HCT116 (cell line): ENCODE results near the gene TEKT3. TPM values are rescaled to one million over a fixed set of nuclear protein-coding genes. Genes with fewer than 3 reads are reported as not detected.
A peak's percentile ranks its signal among the peaks of the same experiment; 100 is the strongest.

Experiments
- ATAC-seq: fragments of 200-7000 bp; cut with Tn5 transposase; 2 replicates; pipeline ENCODE4 v1.9.1; 2020; ENCODE audit warnings: mild to moderate bottlenecking, moderate library complexity
- BruUV-seq: library from RNA; stranded (reverse); fragments of 400-500 nt; replicated peaks from 2 replicates; lab custom pipeline; 2021; lab: Mats Ljungman, UMichigan
- CTCF ChIA-PET: fragments of 300-600 bp; sonication (Branson Sonifier 250); formaldehyde crosslinking; loops from one replicate; lab custom pipeline; 2021; ENCODE audit warnings: antibody characterized with exemption; lab: Charles Lee
- POLR2A ChIA-PET: fragments of 300-600, 350-600 bp; sonication (Branson Sonifier 250); formaldehyde crosslinking; loops from one replicate; lab custom pipeline; 2021; ENCODE audit warnings: antibody characterized with exemption; lab: Charles Lee
- RAD21 ChIA-PET, 2 experiments: fragments of 300-600 bp; sonication (Branson Sonifier 250); formaldehyde crosslinking; loops; one replicate each; lab custom pipeline; 2023; ENCODE audit warnings: low total read pairs in 2 of 2; ENCODE audit not compliant: uncharacterized antibody in 2 of 2, unreplicated experiment in 2 of 2, low non-redundant PET in 1 of 2; lab: Charles Lee
- DNase-seq: peaks from one replicate; pipeline ENCODE4 v3.0.0-alpha.2; 2010; ENCODE audit warnings: low read depth, low spot score
- H2AFZ ChIP-seq: fragments of 200-600 bp; shearing (Covaris generic), sonication (generic); 2 replicates; pipeline ENCODE4 v1.6.1; 2017; ENCODE audit warnings: low read depth, mixed run types, mixed read lengths, antibody characterized with exemption, low read length; ENCODE audit not compliant: poor library complexity, severe bottlenecking
- H3K27ac ChIP-seq: 2 replicates; pipeline ENCODE4 v1.5.1; 2012; ENCODE audit warnings: low read depth, low read length
- H3K27me3 ChIP-seq: fragments of 200-600 bp; sonication (generic); 2 replicates; pipeline ENCODE4 v1.6.1; 2016; ENCODE audit warnings: mixed run types, low read length, mixed read lengths; ENCODE audit not compliant: insufficient read depth
- H3K36me3 ChIP-seq, 2 experiments: fragments of 200-500 bp in 1 of 2; fragments of 200-600 bp in 1 of 2; sonication (Bioruptor generic) in 1 of 2; sonication (generic) in 1 of 2; 2 replicates each; pipeline versions ENCODE4 v1.5.1 to v1.6.1; 2014 to 2016; ENCODE audit warnings: low read length in 2 of 2, inconsistent platforms in 1 of 2, mixed read lengths in 1 of 2, mixed run types in 1 of 2; ENCODE audit not compliant: insufficient read depth in 2 of 2, control insufficient read depth in 1 of 2
- H3K4me1 ChIP-seq, 2 experiments: fragments of 200-600 bp in 1 of 2; sonication (generic) in 1 of 2; 2 replicates each; pipeline versions ENCODE4 v1.5.1 to v1.6.1; 2012 to 2017; ENCODE audit warnings: low read length in 2 of 2, inconsistent platforms in 1 of 2, mild to moderate bottlenecking in 1 of 2, mixed read lengths in 1 of 2, mixed run types in 1 of 2, moderate library complexity in 1 of 2; ENCODE audit not compliant: insufficient read depth in 2 of 2, control insufficient read depth in 1 of 2
- H3K4me2 ChIP-seq: fragments of 200-600 bp; sonication (generic); 2 replicates; pipeline ENCODE4 v1.6.1; 2017; ENCODE audit warnings: mixed run types, low read length, mixed read lengths
- H3K4me3 ChIP-seq, 2 experiments: fragments of 200-600 bp in 1 of 2; sonication (generic) in 1 of 2; replicated peaks in 1 of 2; 2 replicates each; pipeline ENCODE4 v1.5.1; 2011 to 2016; ENCODE audit warnings: low read length in 2 of 2, control low read depth in 1 of 2, low read depth in 1 of 2, mild to moderate bottlenecking in 1 of 2, mixed read lengths in 1 of 2, mixed run types in 1 of 2
- H3K79me2 ChIP-seq: fragments of 200-600 bp; sonication (generic); 2 replicates; pipeline ENCODE4 v1.6.1; 2017; ENCODE audit warnings: mild to moderate bottlenecking, mixed run types, low read length, moderate library complexity, mixed read lengths; ENCODE audit not compliant: insufficient read depth
- H3K9ac ChIP-seq: fragments of 200-600 bp; sonication (generic); 2 replicates; pipeline ENCODE4 v1.6.1; 2016; ENCODE audit warnings: low read length, mixed read lengths
- H3K9me2 ChIP-seq: fragments of 200-600 bp; sonication (generic), shearing (Covaris generic); 2 replicates; pipeline ENCODE4 v1.6.1; 2017; ENCODE audit warnings: mixed run types, mild to moderate bottlenecking, moderate library complexity; ENCODE audit not compliant: insufficient read depth
- H3K9me3 ChIP-seq, 2 experiments: fragments of 200-500 bp in 1 of 2; fragments of 200-600 bp in 1 of 2; sonication (Bioruptor generic) in 1 of 2; sonication (generic) in 1 of 2; 2 replicates each; pipeline ENCODE4 v1.6.1; 2014 to 2017; ENCODE audit warnings: low read length in 2 of 2, mixed read lengths in 2 of 2, inconsistent platforms in 1 of 2, low read depth in 1 of 2, mild to moderate bottlenecking in 1 of 2, mixed run types in 1 of 2, moderate library complexity in 1 of 2; ENCODE audit not compliant: control insufficient read depth in 1 of 2, insufficient read depth in 1 of 2
- H4K20me1 ChIP-seq: fragments of 200-600 bp; sonication (generic), shearing (Covaris generic); 2 replicates; pipeline ENCODE4 v1.6.1; 2017; ENCODE audit warnings: mixed run types, mild to moderate bottlenecking, moderate library complexity; ENCODE audit not compliant: insufficient read depth
- CEBPB ChIP-seq: IDR thresholded peaks from 2 replicates; pipeline ENCODE4 v1.6.1; 2012; ENCODE audit warnings: low read depth
- EGR1 ChIP-seq: IDR thresholded peaks from 2 replicates; pipeline ENCODE4 v1.6.1; 2012; ENCODE audit warnings: low read depth
- FOSL1 ChIP-seq: IDR thresholded peaks from 2 replicates; pipeline ENCODE4 v1.6.1; 2012; ENCODE audit warnings: low read depth
- JUND ChIP-seq: IDR thresholded peaks from 2 replicates; pipeline ENCODE4 v1.6.1; 2012
- POLR2A ChIP-seq: IDR thresholded peaks from 2 replicates; pipeline ENCODE4 v1.7.0; 2011; ENCODE audit warnings: borderline replicate concordance; ENCODE audit not compliant: insufficient read depth, insufficient read length; ENCODE audit errors: extremely low read depth
- POLR2AphosphoS5 ChIP-seq: IDR thresholded peaks from 2 replicates; pipeline ENCODE4 v1.6.1; 2011; ENCODE audit warnings: mild to moderate bottlenecking, low read depth, low read length, moderate library complexity
- RAD21 ChIP-seq: IDR thresholded peaks from 2 replicates; pipeline ENCODE4 v1.6.1; 2012; ENCODE audit warnings: low read depth, mild to moderate bottlenecking
- SP1 ChIP-seq: IDR thresholded peaks from 2 replicates; pipeline ENCODE4 v1.6.1; 2012; ENCODE audit warnings: low read depth
- SRF ChIP-seq: IDR thresholded peaks from 2 replicates; pipeline ENCODE4 v1.6.1; 2012; ENCODE audit warnings: low read depth
- TCF7L2 ChIP-seq: IDR thresholded peaks from 2 replicates; pipeline ENCODE4 v1.7.0; 2011; ENCODE audit warnings: borderline replicate concordance, inconsistent platforms; ENCODE audit not compliant: insufficient read depth, insufficient read length; ENCODE audit errors: extremely low read depth
- ZNF274 ChIP-seq: fragments of 200-500 bp; sonication (Bioruptor generic); IDR thresholded peaks from 2 replicates; pipeline ENCODE4 v1.6.1; 2014; ENCODE audit warnings: mild to moderate bottlenecking, low read depth, low read length, inconsistent platforms
- intact Hi-C: fragments of 100-400 bp; cut with micrococcal nuclease; formaldehyde crosslinking; loops from 2 replicates; pipeline ENCODE4 v1.10.0; 2022
- total RNA-seq: library from RNA; stranded (reverse); gene quantifications from one replicate; pipeline ENCODE4 v1.2.1, GENCODE V29; 2021; ENCODE audit not compliant: unreplicated experiment
- TF ChIP-seq, protein P1 (sequence below): IDR thresholded peaks from 2 replicates; pipeline ENCODE4 v1.6.1; 2012
- TF ChIP-seq, protein P2 (sequence below): IDR thresholded peaks from 2 replicates; pipeline ENCODE4 v1.6.1; 2012
- TF ChIP-seq, protein P3 (sequence below): IDR thresholded peaks from 2 replicates; pipeline ENCODE4 v1.6.1; 2012; ENCODE audit warnings: low read depth
- TF ChIP-seq, protein P4 (sequence below): IDR thresholded peaks from 2 replicates; pipeline ENCODE4 v1.6.1; 2011; ENCODE audit warnings: mild to moderate bottlenecking, low read length, moderate library complexity; ENCODE audit not compliant: insufficient replicate concordance; ENCODE audit errors: extremely low read depth

Gene TEKT3
- total RNA-seq, 1 experiment from 2014 or later = 0.64 TPM

DNA sequence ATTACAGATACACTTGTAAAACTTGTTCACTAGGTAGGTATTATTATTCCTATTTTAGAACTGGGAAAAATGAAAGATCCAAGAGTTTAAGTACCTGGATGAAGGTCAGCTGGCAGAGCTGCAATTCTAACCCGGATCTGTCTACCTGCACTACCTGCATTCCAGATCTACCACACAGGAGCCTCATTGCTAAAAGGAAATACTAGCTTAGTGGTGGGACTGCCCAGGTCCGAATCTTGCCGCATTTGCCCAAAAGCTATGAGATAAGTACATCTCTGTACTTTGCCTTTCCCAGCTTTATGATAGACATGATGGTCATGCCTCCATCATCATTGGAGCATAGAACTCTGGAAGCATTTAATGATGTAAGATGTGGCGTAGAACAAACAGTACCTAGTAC, 36.8 kb upstream of the TEKT3 start:
- Histone ChIP-seq H3K27me3 (peaks cover under 1% of the 10 kb centered on the region; the same call in 1 of the 2 replicates), H3K9me3 (no peaks in the 10 kb centered on the region), H3K4me2 (no peak overlapping the region), H3K9ac (no peak overlapping the region), H4K20me1 (no peaks in the 10 kb centered on the region), H3K9me2 (no peaks in the 10 kb centered on the region), H3K4me1 (peaks cover 5 to 10% of the 10 kb centered on the region in 2 experiments; a peak in 3 of 4 replicates), H2AFZ (no peak overlapping the region), H3K79me2 (no peaks in the 10 kb centered on the region), H3K27ac (no peak overlapping the region), H3K36me3 (no peaks in the 10 kb centered on the region), H3K4me3 (no peak overlapping the region)
- BruUV-seq = no TSS peak
- ATAC-seq (no peak), DNase-seq (no peak)
- CTCF ChIA-PET = no interaction called here
- POLR2A ChIA-PET = no interaction called here
- TF ChIP-seq TCF7L2 (no peak), JUND (no peak), POLR2AphosphoS5 (no peak), POLR2A (no peak)
- RAD21 ChIA-PET = no interaction called here
- intact Hi-C loops = no loop called here

DNA sequence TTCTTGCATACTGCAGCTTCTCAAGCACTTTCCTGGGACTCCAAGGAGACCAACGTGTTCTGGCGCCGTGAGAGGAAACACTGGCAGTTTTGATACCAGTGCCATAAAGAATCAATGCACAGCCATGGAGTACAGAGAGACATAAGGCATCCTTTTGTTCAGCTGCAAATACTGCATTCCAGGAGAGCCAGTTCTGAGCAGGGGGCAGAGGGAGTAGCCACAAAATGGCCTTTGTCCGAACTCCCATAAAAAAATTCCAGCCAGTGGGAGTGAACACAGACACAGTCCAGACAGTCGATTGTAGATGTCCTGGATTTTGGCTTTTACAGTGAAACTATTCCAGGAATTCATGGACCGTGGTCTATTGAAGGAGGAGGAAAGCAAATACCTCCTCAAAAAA, 36.2 kb upstream of the TEKT3 start:
- Histone ChIP-seq H3K36me3 (no peaks in the 10 kb centered on the region), H3K9ac (no peak overlapping the region), H3K27ac (no peak overlapping the region), H3K4me3 (no peak overlapping the region), H3K27me3 (no peaks in the 10 kb centered on the region; the same call in 1 of the 2 replicates), H3K4me2 (peak overlapping the region; percentile 44), H4K20me1 (no peaks in the 10 kb centered on the region), H3K9me2 (no peaks in the 10 kb centered on the region), H3K4me1 (peaks cover 5 to 10% of the 10 kb centered on the region in 2 experiments; a peak in 3 of 4 replicates), H2AFZ (no peak overlapping the region), H3K9me3 (no peaks in the 10 kb centered on the region), H3K79me2 (no peaks in the 10 kb centered on the region)
- ChIA-PET POLR2A (no interaction called here), RAD21 (no interaction called here), CTCF (no interaction called here)
- TF ChIP-seq POLR2AphosphoS5 = no peak
- TF ChIP-seq ZNF274 = no peak
- TF ChIP-seq, protein P1, sequence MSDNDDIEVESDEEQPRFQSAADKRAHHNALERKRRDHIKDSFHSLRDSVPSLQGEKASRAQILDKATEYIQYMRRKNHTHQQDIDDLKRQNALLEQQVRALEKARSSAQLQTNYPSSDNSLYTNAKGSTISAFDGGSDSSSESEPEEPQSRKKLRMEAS = no peak
- TF ChIP-seq CEBPB = no peak
- TF ChIP-seq, protein P2, sequence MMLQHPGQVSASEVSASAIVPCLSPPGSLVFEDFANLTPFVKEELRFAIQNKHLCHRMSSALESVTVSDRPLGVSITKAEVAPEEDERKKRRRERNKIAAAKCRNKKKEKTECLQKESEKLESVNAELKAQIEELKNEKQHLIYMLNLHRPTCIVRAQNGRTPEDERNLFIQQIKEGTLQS = no peak
- TF ChIP-seq, protein P3, sequence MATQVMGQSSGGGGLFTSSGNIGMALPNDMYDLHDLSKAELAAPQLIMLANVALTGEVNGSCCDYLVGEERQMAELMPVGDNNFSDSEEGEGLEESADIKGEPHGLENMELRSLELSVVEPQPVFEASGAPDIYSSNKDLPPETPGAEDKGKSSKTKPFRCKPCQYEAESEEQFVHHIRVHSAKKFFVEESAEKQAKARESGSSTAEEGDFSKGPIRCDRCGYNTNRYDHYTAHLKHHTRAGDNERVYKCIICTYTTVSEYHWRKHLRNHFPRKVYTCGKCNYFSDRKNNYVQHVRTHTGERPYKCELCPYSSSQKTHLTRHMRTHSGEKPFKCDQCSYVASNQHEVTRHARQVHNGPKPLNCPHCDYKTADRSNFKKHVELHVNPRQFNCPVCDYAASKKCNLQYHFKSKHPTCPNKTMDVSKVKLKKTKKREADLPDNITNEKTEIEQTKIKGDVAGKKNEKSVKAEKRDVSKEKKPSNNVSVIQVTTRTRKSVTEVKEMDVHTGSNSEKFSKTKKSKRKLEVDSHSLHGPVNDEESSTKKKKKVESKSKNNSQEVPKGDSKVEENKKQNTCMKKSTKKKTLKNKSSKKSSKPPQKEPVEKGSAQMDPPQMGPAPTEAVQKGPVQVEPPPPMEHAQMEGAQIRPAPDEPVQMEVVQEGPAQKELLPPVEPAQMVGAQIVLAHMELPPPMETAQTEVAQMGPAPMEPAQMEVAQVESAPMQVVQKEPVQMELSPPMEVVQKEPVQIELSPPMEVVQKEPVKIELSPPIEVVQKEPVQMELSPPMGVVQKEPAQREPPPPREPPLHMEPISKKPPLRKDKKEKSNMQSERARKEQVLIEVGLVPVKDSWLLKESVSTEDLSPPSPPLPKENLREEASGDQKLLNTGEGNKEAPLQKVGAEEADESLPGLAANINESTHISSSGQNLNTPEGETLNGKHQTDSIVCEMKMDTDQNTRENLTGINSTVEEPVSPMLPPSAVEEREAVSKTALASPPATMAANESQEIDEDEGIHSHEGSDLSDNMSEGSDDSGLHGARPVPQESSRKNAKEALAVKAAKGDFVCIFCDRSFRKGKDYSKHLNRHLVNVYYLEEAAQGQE = no peak
- no peak for TF ChIP-seq FOSL1
- TF ChIP-seq, protein P4, sequence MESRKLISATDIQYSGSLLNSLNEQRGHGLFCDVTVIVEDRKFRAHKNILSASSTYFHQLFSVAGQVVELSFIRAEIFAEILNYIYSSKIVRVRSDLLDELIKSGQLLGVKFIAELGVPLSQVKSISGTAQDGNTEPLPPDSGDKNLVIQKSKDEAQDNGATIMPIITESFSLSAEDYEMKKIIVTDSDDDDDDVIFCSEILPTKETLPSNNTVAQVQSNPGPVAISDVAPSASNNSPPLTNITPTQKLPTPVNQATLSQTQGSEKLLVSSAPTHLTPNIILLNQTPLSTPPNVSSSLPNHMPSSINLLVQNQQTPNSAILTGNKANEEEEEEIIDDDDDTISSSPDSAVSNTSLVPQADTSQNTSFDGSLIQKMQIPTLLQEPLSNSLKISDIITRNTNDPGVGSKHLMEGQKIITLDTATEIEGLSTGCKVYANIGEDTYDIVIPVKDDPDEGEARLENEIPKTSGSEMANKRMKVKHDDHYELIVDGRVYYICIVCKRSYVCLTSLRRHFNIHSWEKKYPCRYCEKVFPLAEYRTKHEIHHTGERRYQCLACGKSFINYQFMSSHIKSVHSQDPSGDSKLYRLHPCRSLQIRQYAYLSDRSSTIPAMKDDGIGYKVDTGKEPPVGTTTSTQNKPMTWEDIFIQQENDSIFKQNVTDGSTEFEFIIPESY = no peak
- TF ChIP-seq SRF = no peak
- no peak for TF ChIP-seq RAD21
- no peak for TF ChIP-seq SP1
- TF ChIP-seq EGR1 = no peak
- peak; percentile 75 for ATAC-seq
- intact Hi-C loops = no loop called here
- no TSS peak for BruUV-seq
- DNase-seq = peak; percentile 10
